Stimulated activated CD4-positive, alpha-beta T cell treated with anti-CD3 and anti-CD28 coated beads, Interleukin-12 subunit alpha, Interleukin-12 subunit beta, amount 100 ng/mL, for 24 hours (primary cell): ENCODE results near the gene RAB33A.

Experiments used
- DNase-seq, 2 experiments: peaks; one replicate each; pipeline ENCODE4 v3.0.0-alpha.2; 2020; ENCODE audit warnings: low read depth in 2 of 2

Gene RAB33A

GRCh38 chrX:130171446-130172126 lies at the start of gene RAB33A:
Gene RAB33A (plus strand): TSS chrX:130171962. CDS start chrX:130172063, 101 bp downstream.
- peak in 1 of 2 experiments; percentile 1 for DNase-seq

GRCh38 chrX:130124577-130124976 lies 47.2 kb upstream of the RAB33A start:
- DNase-seq: no peak

- DNase-seq: no peak
Measured at GRCh38 chrX:130125091-130125874, 46.5 kb upstream of the RAB33A start.

- DNase-seq: no peak
Measured at GRCh38 chrX:130130990-130131389, 40.8 kb upstream of the RAB33A start.

GRCh38 chrX:130136496-130136895 lies 35.3 kb upstream of the RAB33A start:
- DNase-seq: no peak

GRCh38 chrX:130136961-130137360 lies 34.8 kb upstream of the RAB33A start:
- DNase-seq: no peak

- no peak for DNase-seq
Measured at GRCh38 chrX:130139474-130140201, 32.1 kb upstream of the RAB33A start.

GRCh38 chrX:130144509-130144908 lies 27.3 kb upstream of the RAB33A start:
- no peak for DNase-seq

- no peak for DNase-seq
Measured at GRCh38 chrX:130145123-130145522, 26.6 kb upstream of the RAB33A start.

- DNase-seq: no peak
Measured at GRCh38 chrX:130147631-130148030, 24.1 kb upstream of the RAB33A start.

- DNase-seq: no peak
Measured at GRCh38 chrX:130155564-130155963, 16.2 kb upstream of the RAB33A start.

GRCh38 chrX:130158311-130158710 lies 13.5 kb upstream of the RAB33A start:
- DNase-seq: no peak

- DNase-seq: no peak
Measured at GRCh38 chrX:130159776-130160175, 12.0 kb upstream of the RAB33A start.

GRCh38 chrX:130162094-130162735 lies 9.5 kb upstream of the RAB33A start:
- DNase-seq: no peak

GRCh38 chrX:130163398-130163797 lies 8.4 kb upstream of the RAB33A start:
- no peak for DNase-seq

GRCh38 chrX:130165181-130165702 lies 6.5 kb upstream of the RAB33A start:
- DNase-seq: peak in 1 of 2 experiments; percentile 15

GRCh38 chrX:130165703-130166502 lies 5.9 kb upstream of the RAB33A start, which contains the start of gene AIFM1:
Gene AIFM1 (minus strand): TSS chrX:130165841. CDS start chrX:130165656, 185 bp downstream.
- peak; percentile 70 to 79 for DNase-seq

GRCh38 chrX:130166503-130166777 lies 5.3 kb upstream of the RAB33A start:
- DNase-seq: no peak

- no peak for DNase-seq
Measured at GRCh38 chrX:130167040-130167439, 4.7 kb upstream of the RAB33A start.

- DNase-seq: peak in 1 of 2 experiments; percentile 52
Measured at GRCh38 chrX:130170752-130171445, 863 bp upstream of the RAB33A start.
